ENCODE results near the gene RBM47. TPM values are rescaled to one million over a fixed set of nuclear protein-coding genes. Genes with fewer than 3 reads are reported as not detected.

Gene RBM47
- total and polyA plus RNA-seq, 2 experiments from 2014 or later: 35.6 to 139 TPM

DNA sequence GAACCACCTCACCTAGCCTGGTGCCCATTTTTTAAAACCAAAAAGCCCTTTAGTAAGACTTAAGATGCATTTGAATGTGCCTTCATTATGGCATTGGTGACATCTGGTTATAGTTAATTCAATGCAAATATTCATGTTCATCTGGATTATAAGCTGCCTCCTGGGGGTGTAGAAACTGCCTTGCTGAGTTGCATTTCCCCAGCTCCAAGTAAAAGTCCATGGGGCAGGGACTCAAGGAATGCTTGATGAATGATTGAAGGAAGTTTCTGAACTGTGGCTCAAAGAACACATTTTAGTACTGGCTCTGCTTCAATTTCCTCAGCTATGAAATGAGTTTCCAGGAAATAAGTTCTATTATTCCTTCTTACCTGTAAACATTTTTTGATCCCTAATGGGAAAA, 18.5 kb upstream of the RBM47 start:
- Mint-ChIP-seq H3K27me3 (ENCODE audit: insufficient read depth, low read depth, poor library complexity) (peaks cover 5% of the 10 kb centered on the region), H3K4me1 (peaks cover 22% of the 10 kb centered on the region), H3K4me3 (no peak overlapping the region; the same call in 2 of the 3 replicates), H3K9me3 (no peaks in the 10 kb centered on the region; the same call in 2 of the 3 replicates), H3K36me3 (ENCODE audit: low read depth) (no peaks in the 10 kb centered on the region), H3K27ac (no peak overlapping the region)
- DNase-seq (ENCODE audit: low spot score) (no peak), ATAC-seq (no peak)
- H3K9me2 ChIP-seq (ENCODE audit: insufficient read depth): no peaks in the 10 kb centered on the region
- no peak overlapping the region for H3K4me3 ChIP-seq
- H3K4me1 ChIP-seq (ENCODE audit: insufficient read depth): peaks cover 30% of the 10 kb centered on the region
- no peaks in the 10 kb centered on the region for H3K79me2 ChIP-seq (replicated peaks; ENCODE audit: insufficient read depth)
- H3K27me3 ChIP-seq (ENCODE audit: insufficient read depth): no peaks in the 10 kb centered on the region
- H4K20me1 ChIP-seq (replicated peaks; ENCODE audit: insufficient read depth): no peaks in the 10 kb centered on the region
- no peak for TF ChIP-seq ZNF331 (CRISPR knock-in tag; IDR thresholded peaks at IDR 0.05; ENCODE audit: low read depth)
- TF ChIP-seq CREB1 (CRISPR knock-in tag; IDR thresholded peaks at IDR 0.05; ENCODE audit: low read depth): no peak
- no peaks in the 10 kb centered on the region for H3K36me3 ChIP-seq (ENCODE audit: insufficient read depth)
- H3K27ac ChIP-seq (ENCODE audit: low read depth): no peak overlapping the region
- peak overlapping the region; percentile 23; the same call in 1 of the 2 replicates for H3K4me2 ChIP-seq
- H2AFZ ChIP-seq: no peak overlapping the region
- H3F3A ChIP-seq (replicated peaks; ENCODE audit: low read depth): 0 out of 2 replicates have a peak, but pooled peaks cover 3% of the 10 kb centered on the region

DNA sequence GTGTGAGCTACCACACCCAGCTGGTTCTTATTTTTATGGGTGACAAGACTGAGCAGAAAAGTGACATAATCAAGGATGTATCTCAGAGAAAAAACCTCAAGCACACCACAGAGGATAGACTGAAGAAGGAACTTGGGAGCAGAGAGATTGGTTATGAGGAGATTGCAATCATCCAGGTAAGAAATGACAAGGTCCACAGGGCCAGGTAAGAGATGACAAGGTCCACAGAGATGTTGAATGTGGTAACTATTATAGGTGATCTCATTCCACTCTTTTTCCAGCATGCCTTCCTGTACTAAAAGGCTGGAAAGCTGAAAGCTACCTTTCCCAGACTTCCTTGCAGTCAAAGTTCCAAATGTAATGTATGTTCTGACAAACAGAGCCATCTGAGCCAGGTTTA, 15.9 kb upstream of the RBM47 start:
- Histone ChIP-seq H3F3A (replicated peaks; ENCODE audit: low read depth) (no peaks in the 10 kb centered on the region), H2AFZ (peak overlapping the region; percentile 80), H3K79me2 (replicated peaks; ENCODE audit: insufficient read depth) (no peaks in the 10 kb centered on the region), H3K4me3 (no peak overlapping the region), H4K20me1 (replicated peaks; ENCODE audit: insufficient read depth) (no peaks in the 10 kb centered on the region), H3K27me3 (ENCODE audit: insufficient read depth) (no peaks in the 10 kb centered on the region), H3K4me2 (no peak overlapping the region), H3K27ac (ENCODE audit: low read depth) (no peak overlapping the region), H3K9me2 (ENCODE audit: insufficient read depth) (no peaks in the 10 kb centered on the region), H3K4me1 (ENCODE audit: insufficient read depth) (peaks cover 18% of the 10 kb centered on the region), H3K36me3 (ENCODE audit: insufficient read depth) (no peaks in the 10 kb centered on the region)
- ATAC-seq (no peak), DNase-seq (ENCODE audit: low spot score) (no peak)
- no peak overlapping the region for H3K4me3 Mint-ChIP-seq
- TF ChIP-seq, protein P1, sequence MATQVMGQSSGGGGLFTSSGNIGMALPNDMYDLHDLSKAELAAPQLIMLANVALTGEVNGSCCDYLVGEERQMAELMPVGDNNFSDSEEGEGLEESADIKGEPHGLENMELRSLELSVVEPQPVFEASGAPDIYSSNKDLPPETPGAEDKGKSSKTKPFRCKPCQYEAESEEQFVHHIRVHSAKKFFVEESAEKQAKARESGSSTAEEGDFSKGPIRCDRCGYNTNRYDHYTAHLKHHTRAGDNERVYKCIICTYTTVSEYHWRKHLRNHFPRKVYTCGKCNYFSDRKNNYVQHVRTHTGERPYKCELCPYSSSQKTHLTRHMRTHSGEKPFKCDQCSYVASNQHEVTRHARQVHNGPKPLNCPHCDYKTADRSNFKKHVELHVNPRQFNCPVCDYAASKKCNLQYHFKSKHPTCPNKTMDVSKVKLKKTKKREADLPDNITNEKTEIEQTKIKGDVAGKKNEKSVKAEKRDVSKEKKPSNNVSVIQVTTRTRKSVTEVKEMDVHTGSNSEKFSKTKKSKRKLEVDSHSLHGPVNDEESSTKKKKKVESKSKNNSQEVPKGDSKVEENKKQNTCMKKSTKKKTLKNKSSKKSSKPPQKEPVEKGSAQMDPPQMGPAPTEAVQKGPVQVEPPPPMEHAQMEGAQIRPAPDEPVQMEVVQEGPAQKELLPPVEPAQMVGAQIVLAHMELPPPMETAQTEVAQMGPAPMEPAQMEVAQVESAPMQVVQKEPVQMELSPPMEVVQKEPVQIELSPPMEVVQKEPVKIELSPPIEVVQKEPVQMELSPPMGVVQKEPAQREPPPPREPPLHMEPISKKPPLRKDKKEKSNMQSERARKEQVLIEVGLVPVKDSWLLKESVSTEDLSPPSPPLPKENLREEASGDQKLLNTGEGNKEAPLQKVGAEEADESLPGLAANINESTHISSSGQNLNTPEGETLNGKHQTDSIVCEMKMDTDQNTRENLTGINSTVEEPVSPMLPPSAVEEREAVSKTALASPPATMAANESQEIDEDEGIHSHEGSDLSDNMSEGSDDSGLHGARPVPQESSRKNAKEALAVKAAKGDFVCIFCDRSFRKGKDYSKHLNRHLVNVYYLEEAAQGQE (IDR thresholded peaks at IDR 0.05; ENCODE audit: unreplicated experiment): no peak
- TF ChIP-seq JUNB (IDR thresholded peaks at IDR 0.05; ENCODE audit: unreplicated experiment): no peak
- no peak for TF ChIP-seq NANOG (IDR thresholded peaks at IDR 0.05; ENCODE audit: borderline replicate concordance)
- TF ChIP-seq, protein P2, sequence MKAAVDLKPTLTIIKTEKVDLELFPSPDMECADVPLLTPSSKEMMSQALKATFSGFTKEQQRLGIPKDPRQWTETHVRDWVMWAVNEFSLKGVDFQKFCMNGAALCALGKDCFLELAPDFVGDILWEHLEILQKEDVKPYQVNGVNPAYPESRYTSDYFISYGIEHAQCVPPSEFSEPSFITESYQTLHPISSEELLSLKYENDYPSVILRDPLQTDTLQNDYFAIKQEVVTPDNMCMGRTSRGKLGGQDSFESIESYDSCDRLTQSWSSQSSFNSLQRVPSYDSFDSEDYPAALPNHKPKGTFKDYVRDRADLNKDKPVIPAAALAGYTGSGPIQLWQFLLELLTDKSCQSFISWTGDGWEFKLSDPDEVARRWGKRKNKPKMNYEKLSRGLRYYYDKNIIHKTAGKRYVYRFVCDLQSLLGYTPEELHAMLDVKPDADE (IDR thresholded peaks at IDR 0.05): no peak
- no peak for TF ChIP-seq EZH2 (IDR thresholded peaks at IDR 0.05; ENCODE audit: low read depth, unreplicated experiment)
- H3K4me1 Mint-ChIP-seq: peaks cover 13% of the 10 kb centered on the region; the same call in 2 of the 3 replicates
- no peaks in the 10 kb centered on the region for H3K9me3 Mint-ChIP-seq
- H3K27ac Mint-ChIP-seq: no peak overlapping the region
- H3K27me3 Mint-ChIP-seq (ENCODE audit: insufficient read depth, low read depth, poor library complexity): peaks cover 4% of the 10 kb centered on the region
- H3K36me3 Mint-ChIP-seq (ENCODE audit: low read depth): no peaks in the 10 kb centered on the region

Data from GM23338 (cell line).